Transverse colon (tissue), 4 donors: ENCODE measurements around the gene AHNAK. TPM values are rescaled to one million over a fixed set of nuclear protein-coding genes. Genes with fewer than 3 reads are reported as not detected.

ENCODE experiments used
- DNase-seq: peaks from one replicate; pipeline ENCODE4 v3.0.0-alpha.2; 2019
- H3K27ac ChIP-seq, 4 donors: fragments of 200-600 bp; sonication (generic); 2 replicates each; pipeline ENCODE4 v1.5.1; 2016 to 2018; ENCODE audit warnings: inconsistent platforms in 4 of 4
- H3K27me3 ChIP-seq: fragments of 200-600 bp; sonication (generic); 2 replicates; pipeline ENCODE4 v1.5.1; 2017; ENCODE audit warnings: inconsistent platforms
- H3K36me3 ChIP-seq, 4 donors: fragments of 200-600 bp; sonication (generic); 2 replicates each; pipeline ENCODE4 v1.5.1; 2017 to 2019; ENCODE audit warnings: inconsistent platforms in 4 of 4
- H3K4me1 ChIP-seq, 4 donors: fragments of 200-600 bp; sonication (generic); 2 replicates each; pipeline ENCODE4 v1.5.1; 2017 to 2020; ENCODE audit warnings: inconsistent platforms in 4 of 4
- H3K4me3 ChIP-seq, 4 donors: fragments of 200-600 bp; sonication (generic); 1 replicate in 1 of 4; 2 replicates in 3 of 4; pipeline versions ENCODE4 v1.5.1 to v1.6.1; 2017 to 2019; ENCODE audit warnings: inconsistent platforms in 4 of 4
- H3K9me3 ChIP-seq, 2 donors: fragments of 200-600 bp; sonication (generic); 2 replicates each; pipeline ENCODE4 v1.5.1; 2017 to 2019; ENCODE audit warnings: inconsistent platforms in 2 of 2
- CTCF ChIP-seq, 5 experiments: fragments of 200-600 bp in 3 of 5; fragments of 450-650 bp in 2 of 5; sonication (generic) in 3 of 5; IDR thresholded peaks; 1 replicate in 2 of 5; 2 replicates in 3 of 5; pipeline ENCODE4 v1.5.1; 2016 to 2017; ENCODE audit warnings: antibody characterized with exemption in 5 of 5, inconsistent platforms in 3 of 5, mild to moderate bottlenecking in 2 of 5, moderate library complexity in 1 of 5
- EP300 ChIP-seq: sonication (generic); formaldehyde crosslinking; IDR thresholded peaks from one replicate; pipeline ENCODE4 v1.6.1; 2017; ENCODE audit warnings: antibody characterized with exemption, low read depth
- POLR2A ChIP-seq: fragments of 450-650 bp; IDR thresholded peaks from one replicate; pipeline ENCODE4 v1.6.1; 2016; ENCODE audit warnings: antibody characterized with exemption, mild to moderate bottlenecking, moderate library complexity
- POLR2AphosphoS5 ChIP-seq, 3 donors: sonication (generic); formaldehyde crosslinking; IDR thresholded peaks; one replicate each; pipeline ENCODE4 v1.6.1; 2016; ENCODE audit warnings: antibody characterized with exemption in 3 of 3
- WGBS, 2 donors: methylation state at CpG; one replicate each; pipeline ENCODE4 v1.1.5; 2018; ENCODE audit warnings: low coverage in 1 of 2; 5-methylcytosine and 5-hydroxymethylcytosine counted together
- in situ Hi-C, 4 donors: fragments of 200-750 bp; cut with MboI; loops; one replicate each; pipeline versions ENCODE4 v1.15.0 to v1.15.1; 2017; ENCODE audit warnings: low sequenced_read_pairs in 3 of 4, low pct_ligation_motif_present in 1 of 4, low pct_unique_long_range_greater_than_20kb in 1 of 4
- intact Hi-C: fragments of 100-400 bp; cut with DNase I; formaldehyde crosslinking; loops from one replicate; pipeline ENCODE4 v1.15.1; 2023; ENCODE audit warnings: low total_unique reads
- total RNA-seq, 4 donors: library from RNA; depleted of rRNA; stranded (reverse); fragments of >200 nt; gene quantifications; one replicate each; pipeline ENCODE4 v1.1.0, GENCODE V29; 2016

The AHNAK gene
- total RNA-seq, 4 donors from 2014 or later = 561 to 1,032 (median 742) TPM

GRCh38 chr11:62575837-62576236 lies 29.2 kb upstream of the AHNAK start:
- H3K27ac ChIP-seq = peak overlapping the region; percentile 88 to 96 (median 94)
- peaks cover 0 to 18% (median 3%) of the 10 kb centered on the region in 4 donors for H3K36me3 ChIP-seq
- no peaks in the 10 kb centered on the region for H3K27me3 ChIP-seq
- TF ChIP-seq CTCF (IDR thresholded peaks at IDR 0.05) (no peak), EP300 (no peak), POLR2A (no peak), POLR2AphosphoS5 (IDR thresholded peaks at IDR 0.05) (no peak)
- no peaks in the 10 kb centered on the region for H3K9me3 ChIP-seq
- intact Hi-C loops (no loop called here), in situ Hi-C loops (loop anchor here in 1 of 4 donors (25.0 kb wide), 1 partner anchor 286 kb away; no protein-coding TSS in a partner anchor)
- peaks cover 14 to 46% (median 41%) of the 10 kb centered on the region in 4 donors for H3K4me1 ChIP-seq
- DNase-seq = no peak
- 86 to 93% methylated on average over 2 to 14 of the region's 14 CpGs for WGBS, 2 donors
- peak overlapping the region in 1 of 4 donors; percentile 99 for H3K4me3 ChIP-seq

GRCh38 chr11:62575156-62575555 lies 28.6 kb upstream of the AHNAK start:
- in situ Hi-C loops = loop anchor here in 1 of 4 donors (25.0 kb wide), 1 partner anchor 287 kb away; no protein-coding TSS in a partner anchor
- peak; percentile 53 for DNase-seq
- intact Hi-C loops = no loop called here
- Histone ChIP-seq H3K27ac (peak overlapping the region; percentile 88 to 96 (median 94)), H3K4me3 (peak overlapping the region in 3 of 4 donors; percentile 52 to 99 (median 57)), H3K9me3 (no peaks in the 10 kb centered on the region), H3K36me3 (peaks cover 0 to 21% (median 6%) of the 10 kb centered on the region in 4 donors), H3K4me1 (peaks cover 14 to 51% (median 41%) of the 10 kb centered on the region in 4 donors), H3K27me3 (no peaks in the 10 kb centered on the region)
- peak in 1 of 3 donors; percentile 10 for TF ChIP-seq POLR2AphosphoS5 (IDR thresholded peaks at IDR 0.05)
- TF ChIP-seq POLR2A = no peak
- WGBS, 2 donors = 38 to 40% methylated on average over 3 to 17 of the region's 17 CpGs

GRCh38 chr11:62574363-62575071 lies 27.9 kb upstream of the AHNAK start:
- Histone ChIP-seq H3K4me3 (peak overlapping the region; percentile 52 to 99 (median 58)), H3K27me3 (no peaks in the 10 kb centered on the region), H3K9me3 (no peaks in the 10 kb centered on the region), H3K36me3 (peaks cover 0 to 28% (median 9%) of the 10 kb centered on the region in 4 donors), H3K27ac (peak overlapping the region; percentile 88 to 96 (median 94)), H3K4me1 (peaks cover 14 to 51% (median 41%) of the 10 kb centered on the region in 4 donors)
- intact Hi-C loops = no loop called here
- in situ Hi-C loops = loop anchor here in 1 of 4 donors (25.0 kb wide), 1 partner anchor 288 kb away; no protein-coding TSS in a partner anchor
- 0 to 1% methylated on average over 3 to 33 of the region's 33 CpGs for WGBS, 2 donors
- peak; percentile 41 for DNase-seq
- TF ChIP-seq EP300 (no peak), POLR2A (peak; percentile 40)

GRCh38 chr11:62573592-62574362 lies 27.2 kb upstream of the AHNAK start, which contains the start of gene EEF1G:
Gene EEF1G (minus strand): TSS chr11:62573891. CDS start chr11:62573842, 49 bp downstream.
- DNase-seq = peak; percentile 99
- Histone ChIP-seq H3K27me3 (no peaks in the 10 kb centered on the region), H3K36me3 (peaks cover 0 to 31% (median 11%) of the 10 kb centered on the region in 4 donors), H3K4me1 (peaks cover 14 to 51% (median 41%) of the 10 kb centered on the region in 4 donors), H3K9me3 (no peaks in the 10 kb centered on the region), H3K27ac (peak within 1 kb of the TSS; percentile 88 to 96 (median 94)), H3K4me3 (peak within 1 kb of the TSS; percentile 52 to 99 (median 58))
- intact Hi-C loops = no loop called here
- no peak for TF ChIP-seq CTCF (IDR thresholded peaks at IDR 0.05)
- no peak for TF ChIP-seq EP300
- TF ChIP-seq POLR2AphosphoS5 (IDR thresholded peaks at IDR 0.05) = peak; percentile 91 to 95 (median 92)
- TF ChIP-seq POLR2A = peak; percentile 86
- in situ Hi-C loops = no loop called here
- 1 to 7% methylated on average over 3 to 46 of the region's 46 CpGs for WGBS, 2 donors
